A673 (cell line): Measurements from ENCODE around the gene CNPY4. TPM values are rescaled to one million over a fixed set of nuclear protein-coding genes. Genes with fewer than 3 reads are reported as not detected.

ENCODE experiments used
- BruUV-seq: library from RNA; stranded (reverse); fragments of 400-500 nt; replicated peaks from 2 replicates; lab custom pipeline; 2021; lab: Mats Ljungman, UMichigan
- CTCF ChIA-PET: fragments of 300-600 bp; sonication (Branson Sonifier 250); formaldehyde crosslinking; loops from one replicate; lab custom pipeline; 2022; ENCODE audit warnings: antibody characterized with exemption; lab: Charles Lee
- POLR2A ChIA-PET: fragments of 300-600 bp; sonication (Branson Sonifier 250); formaldehyde crosslinking; loops from one replicate; lab custom pipeline; 2022; ENCODE audit warnings: antibody characterized with exemption; ENCODE audit not compliant: low non-redundant PET; lab: Charles Lee
- DNase-seq: peaks from one replicate; pipeline ENCODE4 v3.0.0-alpha.2; 2015; ENCODE audit warnings: low spot score
- H3K27ac ChIP-seq: fragments of 200-600 bp; sonication (generic); 2 replicates; pipeline ENCODE4 v1.5.1; 2016; ENCODE audit warnings: mixed run types, low read depth, mild to moderate bottlenecking, mixed read lengths, antibody characterized with exemption, low read length; ENCODE audit not compliant: poor library complexity, severe bottlenecking
- H3K27me3 ChIP-seq: fragments of 200-600 bp; sonication (generic); replicated peaks from 2 replicates; pipeline ENCODE4 v1.6.1; 2017; ENCODE audit warnings: mixed run types, low read depth, mild to moderate bottlenecking, mixed read lengths, antibody characterized with exemption, low read length; ENCODE audit not compliant: insufficient read depth, poor library complexity
- H3K36me3 ChIP-seq: fragments of 200-600 bp; sonication (generic); 2 replicates; pipeline ENCODE4 v1.6.1; 2016; ENCODE audit warnings: mixed run types, mild to moderate bottlenecking, mixed read lengths, antibody characterized with exemption, low read length; ENCODE audit not compliant: insufficient read depth, poor library complexity, severe bottlenecking
- H3K4me1 ChIP-seq: fragments of 200-600 bp; sonication (generic); 2 replicates; pipeline ENCODE4 v1.6.1; 2017; ENCODE audit warnings: mixed run types, mild to moderate bottlenecking, mixed read lengths, antibody characterized with exemption, low read length; ENCODE audit not compliant: insufficient read depth, poor library complexity, severe bottlenecking
- H3K4me3 ChIP-seq: fragments of 200-600 bp; sonication (generic); 2 replicates; pipeline ENCODE4 v1.5.1; 2016; ENCODE audit warnings: low read depth, mixed run types, mild to moderate bottlenecking, mixed read lengths, low read length; ENCODE audit not compliant: poor library complexity, severe bottlenecking
- H3K9me3 ChIP-seq: fragments of 200-600 bp; sonication (generic); 2 replicates; pipeline ENCODE4 v1.6.1; 2016; ENCODE audit warnings: mixed run types, low read depth, mild to moderate bottlenecking, mixed read lengths, antibody characterized with exemption, low read length; ENCODE audit not compliant: poor library complexity, severe bottlenecking
- EZH2 ChIP-seq: fragments of 200-600 bp; sonication (generic); IDR thresholded peaks from 2 replicates; pipeline ENCODE4 v1.6.1; 2017; ENCODE audit warnings: borderline replicate concordance, low read depth, mild to moderate bottlenecking, mixed read lengths, antibody characterized with exemption, low read length; ENCODE audit not compliant: poor library complexity, severe bottlenecking
- intact Hi-C: fragments of 100-400 bp; cut with micrococcal nuclease; formaldehyde crosslinking; loops from one replicate; pipeline ENCODE4 v1.10.0; 2022; ENCODE audit not compliant: unreplicated experiment
- total RNA-seq: library from RNA; stranded (reverse); gene quantifications from 2 replicates; pipeline ENCODE4 v1.2.3, GENCODE V29; 2021
- TF ChIP-seq, protein P1 (sequence below): fragments of 300-800, 200-600 bp; sonication (generic); conservative IDR thresholded peaks from 2 replicates; pipeline ENCODE4 v1.5.1; 2017; ENCODE audit warnings: low read depth, mild to moderate bottlenecking, antibody characterized with exemption, low read length, moderate library complexity, mixed read lengths

Gene CNPY4
- total RNA-seq, 1 experiment from 2014 or later = 20.2 TPM

DNA sequence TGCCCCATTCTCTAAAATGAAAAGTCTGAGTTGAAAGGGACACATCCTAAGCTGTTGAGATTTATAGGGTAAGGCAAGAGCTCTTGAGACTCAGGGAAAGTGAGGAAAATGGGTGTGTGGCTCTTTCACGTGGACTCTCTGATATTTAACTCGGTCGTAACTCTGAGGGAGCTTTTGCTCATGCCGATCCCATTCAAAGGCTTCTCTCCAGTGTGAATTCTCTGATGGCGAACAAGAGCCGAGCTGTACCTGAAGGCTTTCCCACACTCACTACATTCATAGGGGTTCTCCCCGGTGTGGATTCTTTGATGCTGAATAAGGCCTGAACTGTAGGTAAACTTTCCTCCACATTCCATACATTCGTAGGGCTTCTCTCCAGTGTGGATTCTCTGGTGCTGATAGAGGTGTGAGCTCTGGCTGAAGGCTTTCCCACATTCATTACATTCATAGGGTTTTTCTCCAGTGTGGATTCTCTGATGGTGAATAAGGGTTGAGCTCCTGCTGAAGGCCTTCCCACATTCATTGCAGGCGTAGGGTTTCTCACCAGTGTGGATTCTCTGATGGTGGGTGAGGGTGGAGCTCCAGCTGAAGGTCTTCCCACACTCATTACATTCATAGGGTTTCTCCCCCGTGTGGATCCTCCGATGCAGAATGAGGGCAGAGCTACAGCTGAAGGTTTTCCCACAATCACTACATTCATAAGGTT is 48.3 kb upstream of the CNPY4 start:
- intact Hi-C loops = no loop called here
- no peak for DNase-seq
- CTCF ChIA-PET = no interaction called here
- H3K27ac ChIP-seq = no peak overlapping the region
- no peak for TF ChIP-seq EZH2
- TF ChIP-seq, protein P1, sequence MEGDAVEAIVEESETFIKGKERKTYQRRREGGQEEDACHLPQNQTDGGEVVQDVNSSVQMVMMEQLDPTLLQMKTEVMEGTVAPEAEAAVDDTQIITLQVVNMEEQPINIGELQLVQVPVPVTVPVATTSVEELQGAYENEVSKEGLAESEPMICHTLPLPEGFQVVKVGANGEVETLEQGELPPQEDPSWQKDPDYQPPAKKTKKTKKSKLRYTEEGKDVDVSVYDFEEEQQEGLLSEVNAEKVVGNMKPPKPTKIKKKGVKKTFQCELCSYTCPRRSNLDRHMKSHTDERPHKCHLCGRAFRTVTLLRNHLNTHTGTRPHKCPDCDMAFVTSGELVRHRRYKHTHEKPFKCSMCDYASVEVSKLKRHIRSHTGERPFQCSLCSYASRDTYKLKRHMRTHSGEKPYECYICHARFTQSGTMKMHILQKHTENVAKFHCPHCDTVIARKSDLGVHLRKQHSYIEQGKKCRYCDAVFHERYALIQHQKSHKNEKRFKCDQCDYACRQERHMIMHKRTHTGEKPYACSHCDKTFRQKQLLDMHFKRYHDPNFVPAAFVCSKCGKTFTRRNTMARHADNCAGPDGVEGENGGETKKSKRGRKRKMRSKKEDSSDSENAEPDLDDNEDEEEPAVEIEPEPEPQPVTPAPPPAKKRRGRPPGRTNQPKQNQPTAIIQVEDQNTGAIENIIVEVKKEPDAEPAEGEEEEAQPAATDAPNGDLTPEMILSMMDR = no peak
- BruUV-seq = no TSS peak
- peaks cover 75% of the 10 kb centered on the region for H3K36me3 ChIP-seq
- H3K4me3 ChIP-seq = no peak overlapping the region
- no peaks in the 10 kb centered on the region for H3K27me3 ChIP-seq
- POLR2A ChIA-PET = no interaction called here
- H3K4me1 ChIP-seq = no peaks in the 10 kb centered on the region
- H3K9me3 ChIP-seq = peaks cover 54% of the 10 kb centered on the region

DNA sequence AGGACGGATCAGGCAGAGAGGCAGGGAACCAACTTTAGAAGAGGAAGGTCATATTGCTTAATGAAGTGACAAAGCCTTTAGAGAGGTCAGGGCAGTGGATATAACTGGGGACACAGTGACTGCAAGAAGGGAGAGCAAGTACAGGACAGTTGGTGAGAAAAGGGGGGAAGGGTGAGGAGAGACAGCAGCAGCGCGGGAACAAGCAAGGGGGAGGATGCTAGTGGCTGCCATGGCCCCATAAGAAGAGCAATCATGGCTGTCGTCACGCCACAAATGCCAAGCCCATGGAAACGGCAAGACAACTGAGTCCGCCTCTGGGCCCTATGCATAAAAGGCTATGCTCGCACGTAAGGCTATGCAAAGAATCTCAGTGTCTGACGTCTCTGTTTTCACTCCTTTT is 47.0 kb upstream of the CNPY4 start:
- CTCF ChIA-PET = no interaction called here
- H3K36me3 ChIP-seq = peaks cover 88% of the 10 kb centered on the region
- no peak for TF ChIP-seq EZH2
- TF ChIP-seq, protein P1 = no peak
- BruUV-seq = no TSS peak
- no peaks in the 10 kb centered on the region for H3K27me3 ChIP-seq
- H3K4me3 ChIP-seq = no peak overlapping the region
- no peaks in the 10 kb centered on the region for H3K4me1 ChIP-seq
- POLR2A ChIA-PET = no interaction called here
- intact Hi-C loops = no loop called here
- DNase-seq = no peak
- H3K27ac ChIP-seq = no peak overlapping the region
- peaks cover 54% of the 10 kb centered on the region for H3K9me3 ChIP-seq

DNA sequence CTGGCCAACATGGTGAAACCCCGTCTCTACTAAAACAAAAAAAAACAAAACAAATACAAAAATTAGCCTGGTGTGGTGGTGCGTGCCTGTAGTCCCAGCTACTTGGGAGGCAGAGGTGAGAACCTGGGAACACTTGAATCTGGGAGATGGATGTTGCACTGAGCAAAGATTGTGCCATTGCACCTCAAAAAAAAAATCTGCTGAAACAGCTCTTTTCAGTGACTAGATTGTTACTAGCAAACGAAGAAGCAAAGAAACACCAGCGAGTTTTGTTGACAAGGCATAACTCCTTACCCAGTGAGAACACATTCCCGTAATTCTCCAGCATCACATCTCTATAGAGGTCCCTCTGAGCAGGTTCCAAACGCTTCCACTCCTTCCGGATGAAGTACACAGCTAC is 44.6 kb upstream of the CNPY4 start:
- no peak for DNase-seq
- H3K27ac ChIP-seq = no peak overlapping the region
- H3K4me1 ChIP-seq = no peaks in the 10 kb centered on the region
- no TSS peak for BruUV-seq
- CTCF ChIA-PET = no interaction called here
- no peaks in the 10 kb centered on the region for H3K27me3 ChIP-seq
- no peak overlapping the region for H3K4me3 ChIP-seq
- no peak for TF ChIP-seq EZH2
- TF ChIP-seq, protein P1 = no peak
- H3K9me3 ChIP-seq = peaks cover 50% of the 10 kb centered on the region
- intact Hi-C loops = no loop called here
- POLR2A ChIA-PET = no interaction called here
- H3K36me3 ChIP-seq = peaks cover 99% of the 10 kb centered on the region
